GM12878 (cell line): ENCODE measurements around the gene DIS3L2. TPM values are rescaled to one million over a fixed set of nuclear protein-coding genes. Genes with fewer than 3 reads are reported as not detected.

ENCODE experiments used
- ATAC-seq: fragments of 200-7000 bp; cut with Tn5 transposase; 3 replicates; pipeline ENCODE4 v1.9.1; 2020; ENCODE audit warnings: mild to moderate bottlenecking, moderate library complexity
- BruUV-seq: library from RNA; stranded (reverse); fragments of 400-500 nt; replicated peaks from 2 replicates; lab custom pipeline; 2021; lab: Mats Ljungman, UMichigan
- CTCF ChIA-PET: fragments of 300-600 bp; sonication (Branson Sonifier 250); formaldehyde crosslinking; extraction: SDS; loops from one replicate; lab custom pipeline; 2021; ENCODE audit warnings: inconsistent platforms; lab: Yijun Ruan, JAX
- POLR2A ChIA-PET: fragments of 350-600 bp; formaldehyde crosslinking; extraction: SDS; loops from one replicate; lab custom pipeline; 2021; ENCODE audit warnings: inconsistent platforms; lab: Charles Lee
- RAD21 ChIA-PET: fragments of 300-600 bp; sonication (Branson Sonifier 250); formaldehyde crosslinking; loops from one replicate; lab custom pipeline; 2023; ENCODE audit warnings: antibody characterized with exemption; ENCODE audit not compliant: unreplicated experiment; lab: Charles Lee
- SMC1A ChIA-PET: fragments of 300-600 bp; sonication (Branson Sonifier 250); formaldehyde crosslinking; loops from one replicate; lab custom pipeline; 2023; ENCODE audit not compliant: unreplicated experiment, uncharacterized antibody; lab: Charles Lee
- DNase-seq: peaks from one replicate; pipeline ENCODE4 v3.0.0-alpha.2; 2011; ENCODE audit warnings: low read depth, low spot score
- FAIRE-seq: peaks from 3 replicates; lab custom pipeline; 2011; peaks lifted over from hg19 to GRCh38; lab: Jason Lieb, UNC
- H2AFZ ChIP-seq: 2 replicates; pipeline ENCODE4 v1.6.0; 2011; ENCODE audit warnings: low read depth, low read length, control low read depth; ENCODE audit not compliant: control insufficient read depth
- H3K27ac ChIP-seq: 2 replicates; pipeline ENCODE4 v1.5.1; 2011; ENCODE audit warnings: control low read depth; ENCODE audit not compliant: control insufficient read depth, insufficient read depth
- H3K27me3 ChIP-seq, 2 experiments: replicated peaks in 1 of 2; 2 replicates each; pipeline versions ENCODE4 v1.6.0 to v1.6.1; 2011; ENCODE audit warnings: low read length in 1 of 2; ENCODE audit not compliant: control insufficient read depth in 2 of 2, insufficient read depth in 2 of 2
- H3K36me3 ChIP-seq, 2 experiments: 2 replicates each; pipeline ENCODE4 v1.5.1; 2011; ENCODE audit warnings: low read length in 1 of 2; ENCODE audit not compliant: control insufficient read depth in 2 of 2, insufficient read depth in 2 of 2
- H3K4me1 ChIP-seq: 2 replicates; pipeline ENCODE4 v1.6.1; 2011; ENCODE audit warnings: mild to moderate bottlenecking, low read length, moderate library complexity, mixed read lengths; ENCODE audit not compliant: control insufficient read depth, insufficient read depth
- H3K4me2 ChIP-seq: 2 replicates; pipeline ENCODE4 v1.6.0; 2011; ENCODE audit warnings: control low read depth; ENCODE audit not compliant: control insufficient read depth, insufficient read depth
- H3K4me3 ChIP-seq: fragments of 200-600 bp; sonication (generic); 2 replicates; pipeline ENCODE4 v1.5.1; 2016
- H3K79me2 ChIP-seq: 2 replicates; pipeline ENCODE4 v1.6.0; 2011; ENCODE audit warnings: low read length; ENCODE audit not compliant: control insufficient read depth, insufficient read depth
- H3K9ac ChIP-seq: 2 replicates; pipeline ENCODE4 v1.8.0; 2011; ENCODE audit warnings: low read length, control low read depth, mixed read lengths; ENCODE audit not compliant: control insufficient read depth, insufficient read depth
- H3K9me3 ChIP-seq: replicated peaks from 3 replicates; pipeline ENCODE4 v1.5.1; 2011; ENCODE audit warnings: mild to moderate bottlenecking, low read length; ENCODE audit not compliant: control insufficient read depth, insufficient read depth
- H4K20me1 ChIP-seq: 2 replicates; pipeline ENCODE4 v1.6.0; 2011; ENCODE audit not compliant: control insufficient read depth, insufficient read depth
- EP300 ChIP-seq, 2 experiments: fragments of 150-350 bp in 1 of 2; IDR thresholded peaks; 2 replicates each; pipeline ENCODE4 v1.6.1; 2011 to 2012; ENCODE audit warnings: low read depth in 2 of 2, low read length in 2 of 2, borderline replicate concordance in 1 of 2, improper control_type of control experiment in 1 of 2, inconsistent platforms in 1 of 2; ENCODE audit not compliant: control insufficient read depth in 1 of 2
- ESRRA ChIP-seq: IDR thresholded peaks from 2 replicates; pipeline ENCODE4 v1.6.1; 2012; ENCODE audit warnings: mild to moderate bottlenecking, low read length, improper control_type of control experiment
- MYC ChIP-seq: IDR thresholded peaks from 2 replicates; pipeline ENCODE4 v1.6.1; 2011; ENCODE audit warnings: mild to moderate bottlenecking, low read length, moderate library complexity, inconsistent platforms; ENCODE audit not compliant: insufficient read depth, insufficient replicate concordance, insufficient read length, severe bottlenecking
- NRF1 ChIP-seq: conservative IDR thresholded peaks from 2 replicates; pipeline ENCODE4 v1.6.1; 2011; ENCODE audit warnings: mild to moderate bottlenecking, low read depth, low read length, improper control_type of control experiment
- POLR2A ChIP-seq: IDR thresholded peaks from 2 replicates; pipeline ENCODE4 v1.6.1; 2011; ENCODE audit warnings: low read depth, mild to moderate bottlenecking, low read length
- RBBP5 ChIP-seq: fragments of 200-600 bp; sonication (generic); conservative IDR thresholded peaks from 2 replicates; pipeline ENCODE4 v1.6.1; 2016
- SREBF2 ChIP-seq: IDR thresholded peaks from 2 replicates; pipeline ENCODE4 v1.6.1; 2012; ENCODE audit warnings: mild to moderate bottlenecking, low read length
- SUPT20H ChIP-seq: IDR thresholded peaks from 2 replicates; pipeline ENCODE4 v1.6.1; 2011; ENCODE audit warnings: low read depth, mild to moderate bottlenecking, low read length, moderate library complexity, borderline replicate concordance; ENCODE audit not compliant: control insufficient read depth
- TARDBP ChIP-seq: IDR thresholded peaks from 2 replicates; pipeline ENCODE4 v1.6.1; 2016; ENCODE audit warnings: borderline replicate concordance
- ZBED1 ChIP-seq: IDR thresholded peaks from 2 replicates; pipeline ENCODE4 v1.6.1; 2016; ENCODE audit warnings: borderline replicate concordance
- WGBS: methylation state at CpG from one replicate; pipeline ENCODE4 v1.1.6; 2016; ENCODE audit warnings: low lambda C conversion rate; ENCODE audit not compliant: insufficient replicate concordance, insufficient coverage; ENCODE audit errors: missing lambda C conversion rate; 5-methylcytosine and 5-hydroxymethylcytosine counted together
- in situ Hi-C: fragments of 300-500 bp; cut with MboI; formaldehyde crosslinking; loops from 9 replicates; pipeline ENCODE4 v1.14.3; 2018; ENCODE audit warnings: mixed read lengths
- intact Hi-C: fragments of 100-400 bp; cut with micrococcal nuclease; formaldehyde crosslinking; loops from one replicate; pipeline ENCODE4 v1.14.2; 2022; ENCODE audit not compliant: unreplicated experiment
- polyA plus RNA-seq, 11 experiments: library from polyadenylated mRNA; depleted of rRNA in 4 of 11; unstranded in 6 of 11; stranded (reverse) in 5 of 11; fragments of >200 nt; fragmentation: Nextera tagmentation in 4 of 11; fragmentation: Illumina TruSeq in 1 of 11; extraction: Ambion mirVana in 4 of 11; extraction: Trizol in 1 of 11; gene quantifications; 1 replicate in 1 of 11; 2 replicates in 10 of 11; pipeline versions ENCODE4 v1.2.1 to v1.2.3, GENCODE V29; 2011 to 2016; ENCODE audit warnings: inconsistent platforms in 2 of 11, missing spikeins in 2 of 11, low read depth in 1 of 11
- total RNA-seq, 4 experiments: library from RNA; depleted of rRNA in 3 of 4; stranded (reverse); fragments of >200 nt in 3 of 4; fragmentation: Illumina TruSeq in 1 of 4; extraction: Trizol in 1 of 4; gene quantifications; 2 replicates each; pipeline versions ENCODE4 v1.2.1 to v1.2.3, GENCODE V29; 2013 to 2021
- TF ChIP-seq, protein P1 (sequence below): fragments of 150-350 bp; IDR thresholded peaks from 2 replicates; pipeline ENCODE4 v1.6.1; 2014; ENCODE audit warnings: mild to moderate bottlenecking, low read depth, low read length
- TF ChIP-seq, protein P2 (sequence below): IDR thresholded peaks from 2 replicates; pipeline ENCODE4 v1.6.1; 2011; ENCODE audit warnings: low read depth, low read length, improper control_type of control experiment, borderline replicate concordance
- TF ChIP-seq, protein P3 (sequence below): fragments of 450-650 bp; IDR thresholded peaks from 2 replicates; pipeline ENCODE4 v1.6.1; 2016; ENCODE audit warnings: mild to moderate bottlenecking
- TF ChIP-seq, protein P4 (sequence below): fragments of 450-650 bp; IDR thresholded peaks from 2 replicates; pipeline ENCODE4 v1.6.1; 2018; ENCODE audit warnings: mild to moderate bottlenecking, low read depth, moderate library complexity; ENCODE audit not compliant: partially characterized antibody
- TF ChIP-seq, protein P5 (sequence below), 3 experiments: IDR thresholded peaks in 2 of 3; conservative IDR thresholded peaks in 1 of 3; 2 replicates each; pipeline ENCODE4 v1.5.1; 2011; ENCODE audit warnings: low read depth in 3 of 3, low read length in 3 of 3, mild to moderate bottlenecking in 3 of 3, control low read depth in 2 of 3, moderate library complexity in 2 of 3, inconsistent platforms in 1 of 3, mixed read lengths in 1 of 3; ENCODE audit not compliant: control insufficient read depth in 2 of 3, insufficient read depth in 1 of 3; ENCODE audit errors: extremely low read depth in 1 of 3

The DIS3L2 gene
- total and polyA plus RNA-seq, 10 of the 15 experiments (the other 5 are each of a cell fraction or from before 2014, with no cell fraction given): 3.5 to 27.1 (median 16.0) TPM

DNA sequence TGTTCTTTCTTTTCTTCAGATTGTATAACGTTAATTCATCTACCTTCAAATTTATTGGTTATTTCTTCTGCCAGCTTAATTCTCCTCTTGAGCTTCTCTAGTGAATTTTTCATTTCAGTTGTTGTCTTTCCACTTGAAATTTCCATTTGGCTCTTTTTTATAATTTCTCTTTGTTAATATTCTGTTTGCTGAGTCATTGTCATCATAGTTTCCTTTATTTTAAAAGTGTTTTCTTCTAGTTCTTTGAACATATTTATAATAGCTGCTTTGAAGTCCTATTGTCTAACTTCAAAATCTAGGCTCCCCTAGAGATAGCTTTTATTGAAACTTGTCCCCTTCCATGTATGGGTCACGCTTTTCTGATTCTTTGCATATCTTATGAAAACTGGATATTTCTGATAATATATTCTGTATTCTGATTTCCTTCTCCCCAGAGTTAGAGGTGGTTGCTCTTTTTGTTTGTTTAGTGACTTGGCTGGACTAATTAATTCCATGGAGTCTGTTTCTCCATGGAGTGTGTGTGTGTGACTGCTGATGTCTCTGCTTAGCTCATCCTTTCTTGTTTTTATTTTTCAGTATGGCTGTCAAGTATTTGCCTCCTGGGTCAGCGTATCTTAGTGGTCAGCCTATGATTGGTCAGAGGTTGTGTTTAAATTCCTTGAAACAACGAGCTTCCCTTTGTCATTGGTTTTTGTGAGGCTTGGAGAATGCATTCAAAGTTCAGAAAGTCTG, 47.6 kb downstream of the DIS3L2 start:
- POLR2A ChIA-PET: no interaction called here
- ATAC-seq (no peak), DNase-seq (no peak), FAIRE-seq (no peak)
- Histone ChIP-seq H2AFZ (no peak overlapping the region), H3K4me3 (no peak overlapping the region), H3K27ac (no peak overlapping the region), H3K4me2 (no peak overlapping the region), H3K9ac (no peak overlapping the region), H3K27me3 (no peaks in the 10 kb centered on the region), H3K9me3 (no peaks in the 10 kb centered on the region), H3K36me3 (no peaks in the 10 kb centered on the region), H3K79me2 (no peaks in the 10 kb centered on the region), H3K4me1 (peaks cover 7% of the 10 kb centered on the region; the same call in 1 of the 2 replicates), H4K20me1 (no peaks in the 10 kb centered on the region)
- BruUV-seq: no TSS peak
- WGBS: 84% methylated on average over 4 of the region's 4 CpGs
- intact Hi-C loops (no loop called here), in situ Hi-C loops (no loop called here)
- RAD21 ChIA-PET: no interaction called here
- SMC1A ChIA-PET: interaction anchor here (1.3 kb wide), 1 partner anchor 11 kb away, joined by 7 read pairs; no protein-coding TSS in a partner anchor
- CTCF ChIA-PET: no interaction called here
- TF ChIP-seq ESRRA: no peak
- no peak for TF ChIP-seq RBBP5
- no peak for TF ChIP-seq TARDBP
- TF ChIP-seq POLR2A: no peak
- TF ChIP-seq, protein P1, sequence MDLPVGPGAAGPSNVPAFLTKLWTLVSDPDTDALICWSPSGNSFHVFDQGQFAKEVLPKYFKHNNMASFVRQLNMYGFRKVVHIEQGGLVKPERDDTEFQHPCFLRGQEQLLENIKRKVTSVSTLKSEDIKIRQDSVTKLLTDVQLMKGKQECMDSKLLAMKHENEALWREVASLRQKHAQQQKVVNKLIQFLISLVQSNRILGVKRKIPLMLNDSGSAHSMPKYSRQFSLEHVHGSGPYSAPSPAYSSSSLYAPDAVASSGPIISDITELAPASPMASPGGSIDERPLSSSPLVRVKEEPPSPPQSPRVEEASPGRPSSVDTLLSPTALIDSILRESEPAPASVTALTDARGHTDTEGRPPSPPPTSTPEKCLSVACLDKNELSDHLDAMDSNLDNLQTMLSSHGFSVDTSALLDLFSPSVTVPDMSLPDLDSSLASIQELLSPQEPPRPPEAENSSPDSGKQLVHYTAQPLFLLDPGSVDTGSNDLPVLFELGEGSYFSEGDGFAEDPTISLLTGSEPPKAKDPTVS: no peak
- TF ChIP-seq, protein P2, sequence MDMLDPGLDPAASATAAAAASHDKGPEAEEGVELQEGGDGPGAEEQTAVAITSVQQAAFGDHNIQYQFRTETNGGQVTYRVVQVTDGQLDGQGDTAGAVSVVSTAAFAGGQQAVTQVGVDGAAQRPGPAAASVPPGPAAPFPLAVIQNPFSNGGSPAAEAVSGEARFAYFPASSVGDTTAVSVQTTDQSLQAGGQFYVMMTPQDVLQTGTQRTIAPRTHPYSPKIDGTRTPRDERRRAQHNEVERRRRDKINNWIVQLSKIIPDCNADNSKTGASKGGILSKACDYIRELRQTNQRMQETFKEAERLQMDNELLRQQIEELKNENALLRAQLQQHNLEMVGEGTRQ: no peak
- no peak for TF ChIP-seq ZBED1
- TF ChIP-seq, protein P3, sequence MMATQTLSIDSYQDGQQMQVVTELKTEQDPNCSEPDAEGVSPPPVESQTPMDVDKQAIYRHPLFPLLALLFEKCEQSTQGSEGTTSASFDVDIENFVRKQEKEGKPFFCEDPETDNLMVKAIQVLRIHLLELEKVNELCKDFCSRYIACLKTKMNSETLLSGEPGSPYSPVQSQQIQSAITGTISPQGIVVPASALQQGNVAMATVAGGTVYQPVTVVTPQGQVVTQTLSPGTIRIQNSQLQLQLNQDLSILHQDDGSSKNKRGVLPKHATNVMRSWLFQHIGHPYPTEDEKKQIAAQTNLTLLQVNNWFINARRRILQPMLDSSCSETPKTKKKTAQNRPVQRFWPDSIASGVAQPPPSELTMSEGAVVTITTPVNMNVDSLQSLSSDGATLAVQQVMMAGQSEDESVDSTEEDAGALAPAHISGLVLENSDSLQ: no peak
- TF ChIP-seq NRF1: no peak
- TF ChIP-seq SREBF2: no peak
- TF ChIP-seq, protein P4, sequence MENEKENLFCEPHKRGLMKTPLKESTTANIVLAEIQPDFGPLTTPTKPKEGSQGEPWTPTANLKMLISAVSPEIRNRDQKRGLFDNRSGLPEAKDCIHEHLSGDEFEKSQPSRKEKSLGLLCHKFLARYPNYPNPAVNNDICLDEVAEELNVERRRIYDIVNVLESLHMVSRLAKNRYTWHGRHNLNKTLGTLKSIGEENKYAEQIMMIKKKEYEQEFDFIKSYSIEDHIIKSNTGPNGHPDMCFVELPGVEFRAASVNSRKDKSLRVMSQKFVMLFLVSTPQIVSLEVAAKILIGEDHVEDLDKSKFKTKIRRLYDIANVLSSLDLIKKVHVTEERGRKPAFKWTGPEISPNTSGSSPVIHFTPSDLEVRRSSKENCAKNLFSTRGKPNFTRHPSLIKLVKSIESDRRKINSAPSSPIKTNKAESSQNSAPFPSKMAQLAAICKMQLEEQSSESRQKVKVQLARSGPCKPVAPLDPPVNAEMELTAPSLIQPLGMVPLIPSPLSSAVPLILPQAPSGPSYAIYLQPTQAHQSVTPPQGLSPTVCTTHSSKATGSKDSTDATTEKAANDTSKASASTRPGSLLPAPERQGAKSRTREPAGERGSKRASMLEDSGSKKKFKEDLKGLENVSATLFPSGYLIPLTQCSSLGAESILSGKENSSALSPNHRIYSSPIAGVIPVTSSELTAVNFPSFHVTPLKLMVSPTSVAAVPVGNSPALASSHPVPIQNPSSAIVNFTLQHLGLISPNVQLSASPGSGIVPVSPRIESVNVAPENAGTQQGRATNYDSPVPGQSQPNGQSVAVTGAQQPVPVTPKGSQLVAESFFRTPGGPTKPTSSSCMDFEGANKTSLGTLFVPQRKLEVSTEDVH: no peak
- TF ChIP-seq MYC: no peak
- TF ChIP-seq SUPT20H: no peak
- no peak for TF ChIP-seq EP300 (IDR thresholded peaks at IDR 0.05; ENCODE audit: borderline replicate concordance in 1 of 2, control insufficient read depth in 1 of 2, low read depth in 2 of 2, low read length in 2 of 2)
- TF ChIP-seq, protein P5, sequence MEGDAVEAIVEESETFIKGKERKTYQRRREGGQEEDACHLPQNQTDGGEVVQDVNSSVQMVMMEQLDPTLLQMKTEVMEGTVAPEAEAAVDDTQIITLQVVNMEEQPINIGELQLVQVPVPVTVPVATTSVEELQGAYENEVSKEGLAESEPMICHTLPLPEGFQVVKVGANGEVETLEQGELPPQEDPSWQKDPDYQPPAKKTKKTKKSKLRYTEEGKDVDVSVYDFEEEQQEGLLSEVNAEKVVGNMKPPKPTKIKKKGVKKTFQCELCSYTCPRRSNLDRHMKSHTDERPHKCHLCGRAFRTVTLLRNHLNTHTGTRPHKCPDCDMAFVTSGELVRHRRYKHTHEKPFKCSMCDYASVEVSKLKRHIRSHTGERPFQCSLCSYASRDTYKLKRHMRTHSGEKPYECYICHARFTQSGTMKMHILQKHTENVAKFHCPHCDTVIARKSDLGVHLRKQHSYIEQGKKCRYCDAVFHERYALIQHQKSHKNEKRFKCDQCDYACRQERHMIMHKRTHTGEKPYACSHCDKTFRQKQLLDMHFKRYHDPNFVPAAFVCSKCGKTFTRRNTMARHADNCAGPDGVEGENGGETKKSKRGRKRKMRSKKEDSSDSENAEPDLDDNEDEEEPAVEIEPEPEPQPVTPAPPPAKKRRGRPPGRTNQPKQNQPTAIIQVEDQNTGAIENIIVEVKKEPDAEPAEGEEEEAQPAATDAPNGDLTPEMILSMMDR (IDR thresholded peaks at IDR 0.05 in 2 of 3, conservative IDR thresholded peaks at IDR 0.05 in 1 of 3; ENCODE audit: control insufficient read depth in 2 of 3, extremely low read depth in 1 of 3, insufficient read depth in 1 of 3, low read depth in 3 of 3, low read length in 3 of 3): no peak
